Measurements from ENCODE around the gene ARID1B. TPM values are rescaled to one million over a fixed set of nuclear protein-coding genes. Genes with fewer than 3 reads are reported as not detected.

Gene ARID1B
- total and polyA plus RNA-seq, 9 of the 15 experiments (the other 6 are each of a cell fraction or from before 2014, with no cell fraction given) = 12.5 to 50.5 (median 25.8) TPM

DNA sequence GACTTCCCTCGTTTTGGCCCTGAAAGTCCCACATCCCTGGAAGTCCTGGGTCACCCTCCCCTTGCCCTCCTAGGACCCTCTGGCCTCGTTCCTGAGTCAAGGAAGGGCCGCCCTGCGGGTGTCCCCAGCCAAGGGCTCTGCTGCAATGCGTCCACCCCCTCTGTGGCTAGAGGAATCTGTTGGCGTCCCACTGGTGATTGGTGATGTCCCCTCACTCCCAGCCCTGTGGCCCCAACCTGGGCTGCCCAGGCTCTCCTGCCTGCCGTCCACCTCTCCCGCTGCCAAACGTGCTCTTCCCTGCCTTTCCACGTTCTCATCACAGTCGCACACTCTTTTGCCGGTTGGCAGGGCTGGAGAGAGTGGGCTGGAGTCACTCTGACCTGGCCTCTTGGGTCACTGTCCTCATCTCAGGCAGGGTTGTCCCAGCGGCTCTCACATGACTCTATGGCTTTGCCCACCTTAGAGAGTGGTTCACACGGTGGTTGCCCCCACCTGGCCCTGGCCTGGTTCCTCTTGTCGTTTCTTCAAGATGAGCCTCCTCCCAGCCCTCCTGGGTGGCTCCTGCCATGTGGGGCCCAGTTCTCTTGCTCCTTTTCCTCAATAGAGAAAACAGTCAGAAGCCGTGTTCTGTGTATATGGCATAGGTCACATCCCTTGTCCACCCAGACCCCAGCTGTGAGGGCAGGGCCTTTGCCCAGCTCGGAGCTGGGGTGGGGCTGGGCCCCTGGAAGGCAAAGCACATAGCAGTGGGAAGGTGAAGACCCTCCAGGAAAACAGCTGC, 445.2 kb downstream of the ARID1B start:
- BruUV-seq (replicated peaks) = no TSS peak
- H3K4me3 ChIP-seq = no peak overlapping the region
- 79% methylated on average over 17 of the region's 17 CpGs for WGBS (ENCODE audit: insufficient coverage, low coverage, missing lambda C conversion rate)
- ChIA-PET POLR2A (interaction anchor here (0.7 to 1.7 kb wide), 4 partner anchors 9 to 725 kb away, joined by 3 read pairs; no protein-coding TSS in a partner anchor), CTCF (ENCODE audit: low intra/inter-chr PET ratio) (no interaction called here)
- ATAC-seq (no peak), DNase-seq (ENCODE audit: extremely low read depth in 1 of 4, low spot score in 3 of 4) (no peak), FAIRE-seq (no peak)
- in situ Hi-C loops (cut with MboI) (no loop called here), intact Hi-C loops (cut with micrococcal nuclease) (no loop called here)
- H3K9ac ChIP-seq (ENCODE audit: insufficient read depth in 1 of 2, low read depth in 2 of 2, low read length in 2 of 2) = 0 out of 4 replicates have a peak overlapping the region, but pooled peaks of 1 of the 2 experiments have one; percentile 0
- H3K27ac ChIP-seq (ENCODE audit: extremely low read depth, low read depth, low read length) = no peak overlapping the region
- H2AFZ ChIP-seq (ENCODE audit: low read depth, low read length) = peak overlapping the region; percentile 100
- H3K36me3 ChIP-seq (ENCODE audit: control insufficient read depth, insufficient read depth, low read length) = no peaks in the 10 kb centered on the region
- no peaks in the 10 kb centered on the region; a peak in 1 of 5 replicates for H3K27me3 ChIP-seq (ENCODE audit: control insufficient read depth in 2 of 2, insufficient read depth in 2 of 2, low read length in 2 of 2)
- H3K4me2 ChIP-seq (ENCODE audit: insufficient read depth, low read length) = no peak overlapping the region
- no peaks in the 10 kb centered on the region for H3K9me1 ChIP-seq (ENCODE audit: control insufficient read depth, insufficient read depth, low read length)
- no peaks in the 10 kb centered on the region for H4K20me1 ChIP-seq (replicated peaks; ENCODE audit: control insufficient read depth, insufficient read depth, low read length)
- peaks cover 23 to 68% of the 10 kb centered on the region in 2 experiments for H3K4me1 ChIP-seq (replicated peaks in 1 of 2; ENCODE audit: control insufficient read depth in 2 of 2, insufficient read depth in 2 of 2, low read length in 2 of 2)
- TF ChIP-seq ZNF589 (CRISPR knock-in tag; IDR thresholded peaks at IDR 0.05; ENCODE audit: low read depth) (no peak), SMARCA4 (IDR thresholded peaks at IDR 0.05) (no peak), NR3C1 (CRISPR knock-in tag; IDR thresholded peaks at IDR 0.05) (0 out of 2 replicates have a peak, but pooled peaks have one; percentile 37), SUPT5H (IDR thresholded peaks at IDR 0.05) (no peak), NELFE (IDR thresholded peaks at IDR 0.05; ENCODE audit: insufficient read depth, insufficient read length) (no peak)
- TF ChIP-seq, protein P1, sequence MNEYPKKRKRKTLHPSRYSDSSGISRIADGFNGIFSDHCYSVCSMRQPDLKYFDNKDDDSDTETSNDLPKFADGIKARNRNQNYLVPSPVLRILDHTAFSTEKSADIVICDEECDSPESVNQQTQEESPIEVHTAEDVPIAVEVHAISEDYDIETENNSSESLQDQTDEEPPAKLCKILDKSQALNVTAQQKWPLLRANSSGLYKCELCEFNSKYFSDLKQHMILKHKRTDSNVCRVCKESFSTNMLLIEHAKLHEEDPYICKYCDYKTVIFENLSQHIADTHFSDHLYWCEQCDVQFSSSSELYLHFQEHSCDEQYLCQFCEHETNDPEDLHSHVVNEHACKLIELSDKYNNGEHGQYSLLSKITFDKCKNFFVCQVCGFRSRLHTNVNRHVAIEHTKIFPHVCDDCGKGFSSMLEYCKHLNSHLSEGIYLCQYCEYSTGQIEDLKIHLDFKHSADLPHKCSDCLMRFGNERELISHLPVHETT (CRISPR knock-in tag; conservative IDR thresholded peaks at IDR 0.05 in 1 of 2, IDR thresholded peaks at IDR 0.05 in 1 of 2) = no peak
- TF ChIP-seq, protein P2, sequence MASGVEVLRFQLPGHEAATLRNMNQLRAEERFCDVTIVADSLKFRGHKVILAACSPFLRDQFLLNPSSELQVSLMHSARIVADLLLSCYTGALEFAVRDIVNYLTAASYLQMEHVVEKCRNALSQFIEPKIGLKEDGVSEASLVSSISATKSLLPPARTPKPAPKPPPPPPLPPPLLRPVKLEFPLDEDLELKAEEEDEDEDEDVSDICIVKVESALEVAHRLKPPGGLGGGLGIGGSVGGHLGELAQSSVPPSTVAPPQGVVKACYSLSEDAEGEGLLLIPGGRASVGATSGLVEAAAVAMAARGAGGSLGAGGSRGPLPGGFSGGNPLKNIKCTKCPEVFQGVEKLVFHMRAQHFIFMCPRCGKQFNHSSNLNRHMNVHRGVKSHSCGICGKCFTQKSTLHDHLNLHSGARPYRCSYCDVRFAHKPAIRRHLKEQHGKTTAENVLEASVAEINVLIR (CRISPR knock-in tag; IDR thresholded peaks at IDR 0.05) = no peak
- no peaks in the 10 kb centered on the region for H3K9me3 ChIP-seq (replicated peaks; ENCODE audit: control insufficient read depth, insufficient read depth, low read depth, low read length)
- H3K79me2 ChIP-seq (ENCODE audit: control insufficient read depth, insufficient read depth, low read length) = no peaks in the 10 kb centered on the region
